ENCODE measurements around the gene PAX8.

DNA sequence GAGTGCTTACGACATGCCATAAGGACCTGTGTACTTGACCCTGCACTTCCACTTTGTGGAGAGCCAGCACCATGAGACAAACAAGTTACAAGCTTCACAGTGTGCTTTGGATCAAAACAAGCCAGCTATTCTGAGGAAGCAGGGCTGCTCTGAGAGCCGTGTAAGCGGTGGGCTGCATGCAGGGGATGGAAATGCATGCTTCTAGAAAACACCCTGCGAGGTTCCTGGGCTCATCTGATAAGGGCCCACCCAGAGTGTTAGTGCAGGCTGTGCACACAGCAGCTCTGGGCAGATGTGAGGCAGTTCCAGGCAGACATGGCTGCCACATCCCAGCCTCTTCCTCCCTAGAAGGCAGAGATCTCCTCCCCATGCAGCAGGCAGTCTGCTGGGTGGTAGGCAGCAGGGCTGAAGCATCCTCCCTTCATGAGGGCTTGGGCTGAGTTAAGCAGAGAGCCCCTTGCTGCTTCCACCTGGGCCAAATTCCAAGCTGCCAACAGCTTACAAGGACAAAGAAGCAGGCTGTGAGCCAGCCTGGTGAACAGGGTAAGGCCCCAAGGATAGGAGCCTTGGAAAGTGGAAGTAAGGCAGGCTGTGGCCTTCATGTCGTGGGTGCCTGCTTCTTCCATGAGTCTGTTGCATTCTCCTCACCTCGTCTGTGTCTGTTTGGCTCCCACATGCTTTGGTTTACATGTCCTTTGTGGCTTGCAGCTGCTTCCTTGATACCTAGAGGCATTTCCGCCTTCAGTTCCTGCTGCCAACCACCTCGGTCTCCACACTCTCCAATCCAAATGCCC, 97.3 kb downstream of the PAX8 start:
- TF ChIP-seq, protein P1, sequence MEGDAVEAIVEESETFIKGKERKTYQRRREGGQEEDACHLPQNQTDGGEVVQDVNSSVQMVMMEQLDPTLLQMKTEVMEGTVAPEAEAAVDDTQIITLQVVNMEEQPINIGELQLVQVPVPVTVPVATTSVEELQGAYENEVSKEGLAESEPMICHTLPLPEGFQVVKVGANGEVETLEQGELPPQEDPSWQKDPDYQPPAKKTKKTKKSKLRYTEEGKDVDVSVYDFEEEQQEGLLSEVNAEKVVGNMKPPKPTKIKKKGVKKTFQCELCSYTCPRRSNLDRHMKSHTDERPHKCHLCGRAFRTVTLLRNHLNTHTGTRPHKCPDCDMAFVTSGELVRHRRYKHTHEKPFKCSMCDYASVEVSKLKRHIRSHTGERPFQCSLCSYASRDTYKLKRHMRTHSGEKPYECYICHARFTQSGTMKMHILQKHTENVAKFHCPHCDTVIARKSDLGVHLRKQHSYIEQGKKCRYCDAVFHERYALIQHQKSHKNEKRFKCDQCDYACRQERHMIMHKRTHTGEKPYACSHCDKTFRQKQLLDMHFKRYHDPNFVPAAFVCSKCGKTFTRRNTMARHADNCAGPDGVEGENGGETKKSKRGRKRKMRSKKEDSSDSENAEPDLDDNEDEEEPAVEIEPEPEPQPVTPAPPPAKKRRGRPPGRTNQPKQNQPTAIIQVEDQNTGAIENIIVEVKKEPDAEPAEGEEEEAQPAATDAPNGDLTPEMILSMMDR (conservative IDR thresholded peaks at IDR 0.05; ENCODE audit: low read length), result no peak
- no peak for TF ChIP-seq EZH2phosphoT487 (IDR thresholded peaks at IDR 0.05; ENCODE audit: borderline replicate concordance, low read depth, low read length)
